HG03342 (cell line): ENCODE data around the gene HNRNPA1L2.
"Not testable (repeated sequence)": the region's sequence is repeated elsewhere in the genome, so short reads cannot be mapped to it uniquely, and the experiment has no call there.

Experiments used
- ATAC-seq: cut with Tn5 transposase; IDR thresholded peaks from one replicate; pipeline ENCODE4 v1.9.1; 2021; ENCODE audit warnings: mild to moderate bottlenecking, moderate library complexity; ENCODE audit not compliant: unreplicated experiment

HNRNPA1L2 gene

DNA sequence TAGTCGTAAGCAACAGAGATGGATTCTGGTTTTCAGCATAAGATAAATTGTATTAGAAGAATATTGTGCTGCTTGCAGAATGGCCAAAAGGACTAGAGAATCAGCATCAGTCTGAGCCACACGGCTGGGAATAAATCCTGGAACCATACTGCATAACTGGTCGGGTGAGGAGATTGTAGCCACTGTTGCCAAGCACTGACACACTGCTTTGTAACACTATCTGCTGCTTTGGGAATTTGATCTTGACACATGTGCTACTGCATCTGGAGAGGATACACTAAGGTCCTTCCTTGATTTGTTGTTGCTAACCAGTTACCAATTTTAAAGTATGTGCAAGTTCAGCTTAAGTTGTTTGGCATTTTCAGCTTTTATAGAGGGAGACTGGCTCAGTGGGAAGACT, 1.9 kb downstream of the HNRNPA1L2 start:
- ATAC-seq = no peak

DNA sequence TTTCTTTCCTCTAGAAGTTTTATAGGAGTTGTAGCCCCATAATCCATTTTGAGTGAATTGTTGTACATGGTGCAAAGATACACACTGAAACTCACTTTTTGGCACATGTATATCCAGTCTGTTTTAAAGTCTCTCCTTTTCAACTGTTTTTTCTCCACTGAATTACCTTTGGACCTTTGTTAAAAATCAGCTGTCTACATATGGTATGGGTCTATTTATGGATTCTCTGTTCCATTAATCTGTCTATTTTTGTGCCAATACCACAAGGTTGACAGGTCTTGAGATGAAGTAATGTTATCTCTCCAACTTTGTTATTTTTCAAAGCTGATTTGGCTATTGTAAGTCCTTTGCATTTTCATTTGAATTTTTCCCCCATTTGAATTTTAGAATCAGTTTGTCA, 4.7 kb downstream of the HNRNPA1L2 start:
- ATAC-seq = no peak

DNA sequence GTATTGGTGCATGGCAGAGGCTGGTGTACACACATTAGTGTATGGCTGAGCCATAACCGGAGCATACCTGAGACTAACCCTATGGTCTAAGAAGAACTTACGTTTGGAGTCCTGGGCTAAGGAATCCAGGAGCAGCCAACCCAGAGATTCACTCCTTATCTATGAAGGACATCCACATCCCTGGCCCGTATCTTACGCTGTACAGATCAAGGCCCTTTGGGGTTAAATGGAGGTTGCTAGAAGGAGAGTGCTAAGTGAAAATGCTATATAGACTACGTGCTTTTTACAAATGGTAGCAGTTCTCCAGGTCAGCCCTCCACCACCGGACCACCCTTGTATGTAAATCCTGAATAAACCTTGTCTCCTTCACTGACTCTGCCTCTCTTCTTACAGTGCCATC, 8.5 kb downstream of the HNRNPA1L2 start:
- ATAC-seq = no peak

DNA sequence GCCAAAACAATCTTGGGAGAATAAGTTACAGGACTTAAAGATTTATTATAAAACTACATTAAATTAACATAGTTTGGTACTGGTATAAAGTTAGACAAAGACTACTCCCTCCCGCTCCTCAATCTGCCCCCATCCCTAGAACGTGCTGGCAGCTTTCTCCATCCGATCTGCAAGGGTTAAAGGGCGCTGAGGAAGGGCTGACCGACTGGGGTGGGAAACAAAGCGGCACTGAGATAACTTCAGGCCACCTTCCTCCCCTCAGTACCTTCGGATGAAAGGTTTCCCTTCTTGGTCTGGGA, 9.6 kb downstream of the HNRNPA1L2 start:
- ATAC-seq = peak; percentile 9

DNA sequence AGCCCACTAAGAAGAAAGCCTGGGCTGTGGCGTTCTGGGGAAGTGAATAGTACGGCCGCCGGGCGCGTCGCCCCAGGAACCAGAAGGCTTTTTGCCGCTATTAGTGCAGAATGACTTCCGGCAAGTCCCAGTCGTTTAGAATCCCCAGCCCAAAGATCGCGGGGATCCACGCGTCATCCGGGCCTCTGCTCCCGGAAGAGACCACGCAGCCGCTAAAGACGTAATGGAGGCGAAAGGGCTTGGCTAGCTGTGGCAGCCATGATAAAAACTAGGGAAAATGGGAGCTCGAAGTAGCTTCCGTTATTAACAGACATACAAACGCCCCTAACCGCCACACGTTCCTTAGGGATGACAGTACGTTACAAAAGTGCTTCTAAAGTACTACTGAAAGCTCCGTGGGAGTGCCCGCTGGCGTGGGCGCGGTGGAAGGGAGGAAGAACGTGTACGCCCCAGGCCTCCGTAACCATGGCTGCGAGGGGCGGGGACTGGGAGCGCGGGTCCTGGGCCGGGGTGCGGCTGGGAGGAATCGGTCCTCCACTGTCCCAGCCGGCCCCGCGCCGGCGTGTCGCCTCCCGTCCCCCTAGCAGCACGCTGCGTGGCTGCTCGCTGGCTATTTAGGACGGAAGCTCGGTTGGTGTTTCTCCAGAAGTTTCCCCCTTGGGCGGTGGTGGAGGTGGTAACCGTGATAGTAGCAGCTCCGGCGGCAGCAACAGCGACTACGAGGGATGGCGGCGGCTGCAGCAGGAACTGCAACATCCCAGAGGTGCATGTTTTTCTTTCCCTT, 10.2 kb downstream of the HNRNPA1L2 start, which contains the start of gene SUGT1:
SUGT1 (plus strand) TSS at position 641 of the 784 bp plus-strand sequence; CDS start at position 726, 85 bp downstream.
- peak; percentile 94 for ATAC-seq

DNA sequence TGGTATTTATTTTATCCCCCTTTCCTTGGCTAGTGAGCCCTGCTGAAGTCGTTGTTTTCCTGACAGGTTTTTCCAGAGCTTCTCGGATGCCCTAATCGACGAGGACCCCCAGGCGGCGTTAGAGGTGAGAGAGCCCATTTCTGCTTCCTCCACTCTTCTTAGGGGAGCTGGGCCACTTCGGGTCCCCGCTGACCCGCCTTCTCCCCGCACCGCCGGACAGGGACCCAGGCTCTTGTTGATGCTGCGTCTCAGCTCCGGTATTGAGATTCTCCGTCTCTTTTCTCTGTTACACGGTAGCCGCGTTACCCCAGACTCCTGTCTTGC, 10.7 kb downstream of the HNRNPA1L2 start:
- peak; percentile 31 for ATAC-seq

DNA sequence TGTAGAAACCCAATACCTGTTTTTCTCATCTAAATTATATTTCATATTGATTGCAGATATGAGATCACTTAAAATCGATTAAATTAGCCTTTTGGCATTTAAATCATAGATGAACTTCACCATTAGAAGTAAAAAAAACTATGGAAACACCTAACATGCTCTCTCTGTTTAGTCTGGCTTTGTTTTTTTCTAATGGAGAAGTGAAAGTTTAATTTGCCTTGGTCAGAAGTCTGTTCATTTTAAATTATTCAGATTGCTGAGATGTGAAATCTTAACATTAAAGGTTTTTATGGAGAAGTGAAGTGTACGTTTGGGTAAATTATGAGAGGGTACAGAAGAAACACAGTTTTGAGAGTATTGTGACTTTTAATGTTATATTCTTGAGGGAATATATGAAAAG, 17.1 kb downstream of the HNRNPA1L2 start:
- no peak for ATAC-seq

- no peak for ATAC-seq
Measured at GRCh38 chr13:52664272-52664671, 22.0 kb downstream of the HNRNPA1L2 start.

DNA sequence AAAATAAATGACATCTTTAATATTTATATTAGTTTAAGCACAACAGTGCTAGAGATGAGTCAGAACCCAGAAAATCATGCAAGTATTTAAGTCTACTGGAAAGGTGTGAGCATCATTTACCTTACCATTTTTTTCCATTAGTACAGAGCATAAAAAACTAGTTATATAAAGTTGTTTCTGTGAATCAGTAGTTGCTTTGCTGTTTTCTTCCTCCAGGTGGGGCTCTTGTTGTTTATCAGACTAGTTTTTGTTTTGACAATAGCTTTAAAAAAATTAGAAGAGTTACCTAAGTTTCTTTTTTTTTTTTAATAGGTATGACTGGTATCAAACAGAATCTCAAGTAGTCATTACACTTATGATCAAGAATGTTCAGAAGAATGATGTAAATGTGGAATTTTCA, 23.1 kb downstream of the HNRNPA1L2 start:
- ATAC-seq = no peak

DNA sequence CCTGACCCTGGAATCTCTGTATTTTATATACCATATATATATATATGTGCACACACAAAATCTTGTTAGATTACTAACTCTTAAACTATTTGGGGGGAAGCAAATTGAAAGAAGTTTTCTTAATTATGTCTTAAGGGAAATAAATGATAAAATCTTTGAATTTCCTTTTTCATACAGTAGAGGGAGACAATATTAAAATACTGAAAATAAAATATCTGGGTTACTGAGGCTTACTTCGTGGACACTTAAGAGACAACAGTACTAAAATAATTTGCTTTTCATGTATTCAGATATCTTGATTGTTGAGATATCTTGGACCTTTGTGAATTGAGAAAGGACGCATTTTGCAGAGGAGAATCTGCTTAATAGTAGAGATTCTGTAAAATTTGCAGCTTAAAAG, 27.4 kb downstream of the HNRNPA1L2 start:
- ATAC-seq = no peak

- no peak for ATAC-seq
Measured at GRCh38 chr13:52670726-52671125, 28.5 kb downstream of the HNRNPA1L2 start.

DNA sequence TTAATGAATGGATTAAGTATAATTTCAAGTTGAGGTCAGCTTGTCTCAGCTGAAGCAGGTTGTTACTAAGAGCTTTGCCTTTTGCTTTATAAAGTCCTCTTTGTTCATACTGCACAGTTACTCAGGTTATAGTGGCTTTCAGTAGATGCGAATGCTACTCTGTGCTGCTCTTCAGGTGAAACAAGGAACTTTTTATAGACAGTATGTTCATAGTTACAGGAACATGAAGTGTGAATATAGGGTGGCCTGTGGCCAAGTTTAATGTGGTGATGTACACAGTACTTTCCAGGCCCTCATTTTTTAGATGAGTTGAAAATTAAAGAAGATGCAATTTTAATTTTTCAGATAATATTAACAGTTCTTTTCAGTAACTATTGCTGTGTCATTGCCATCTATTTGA, 31.2 kb downstream of the HNRNPA1L2 start:
- no peak for ATAC-seq

DNA sequence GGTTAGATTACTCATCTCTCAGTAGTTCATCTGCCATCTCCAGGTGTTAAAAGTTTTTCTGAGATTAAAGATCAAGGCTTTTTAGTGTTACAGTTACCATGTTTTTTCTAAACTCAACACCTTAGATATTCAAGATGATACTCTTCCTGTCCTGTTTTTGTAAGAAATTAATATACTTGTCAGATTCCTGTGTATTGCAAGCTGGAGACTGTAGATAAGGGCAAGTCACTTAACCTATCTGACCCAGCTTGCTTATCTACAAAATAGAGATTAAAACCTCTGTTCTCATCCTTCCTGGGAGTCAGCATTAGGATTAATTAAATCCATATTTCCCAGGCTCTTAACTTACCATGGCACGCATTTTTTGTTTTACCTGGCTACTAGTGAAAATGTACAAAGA, 35.6 kb downstream of the HNRNPA1L2 start:
- ATAC-seq = no peak

- ATAC-seq = not testable (repeated sequence)
Measured at GRCh38 chr13:52685806-52686205, 43.6 kb downstream of the HNRNPA1L2 start.

DNA sequence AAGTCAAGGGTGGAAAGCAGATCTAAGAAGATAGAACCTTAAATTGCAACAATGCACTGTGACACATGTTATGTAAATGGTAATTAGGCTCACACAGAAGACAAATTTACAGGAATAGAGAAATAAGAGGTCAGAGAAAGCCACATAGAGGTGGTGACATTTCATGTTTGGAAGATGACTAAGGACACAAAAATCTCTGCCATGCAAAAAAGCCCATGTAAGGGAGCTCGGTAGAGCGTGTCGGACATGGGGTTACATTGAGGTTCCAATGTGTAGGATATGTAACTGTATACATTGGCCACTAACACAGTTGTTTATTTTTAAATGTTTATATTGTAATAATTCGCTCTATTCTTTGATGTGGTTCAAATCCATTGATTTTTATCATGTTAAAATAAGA, 44.1 kb downstream of the HNRNPA1L2 start:
- no peak for ATAC-seq
